ENCODE measurements around the gene ECE1.

ECE1 gene

GRCh38 chr1:21289700-21290545, at the start of gene ECE1:
Gene ECE1, minus strand, starts transcription at chr1:21290463. Its CDS starts 49 bp downstream, at chr1:21290414.
- peak; percentile 51 for DNase-seq (ENCODE audit: low read depth)

- DNase-seq (ENCODE audit: low read depth), result no peak
Measured at GRCh38 chr1:21339356-21340229, 49.3 kb upstream of the ECE1 start.

- DNase-seq (ENCODE audit: low read depth), result no peak
Measured at GRCh38 chr1:21338573-21339355, 48.5 kb upstream of the ECE1 start.

GRCh38 chr1:21337928-21338572, 47.8 kb upstream of the ECE1 start:
- DNase-seq (ENCODE audit: low read depth), result no peak

- no peak for DNase-seq (ENCODE audit: low read depth)
Measured at GRCh38 chr1:21337454-21337927, 47.2 kb upstream of the ECE1 start.

GRCh38 chr1:21337010-21337437, 46.8 kb upstream of the ECE1 start:
- DNase-seq (ENCODE audit: low read depth), result no peak

GRCh38 chr1:21335750-21336224, 45.5 kb upstream of the ECE1 start:
- no peak for DNase-seq (ENCODE audit: low read depth)

GRCh38 chr1:21335088-21335691, 44.9 kb upstream of the ECE1 start:
- no peak for DNase-seq (ENCODE audit: low read depth)

GRCh38 chr1:21334214-21335087, 44.2 kb upstream of the ECE1 start:
- DNase-seq (ENCODE audit: low read depth), result peak; percentile 94

- DNase-seq (ENCODE audit: low read depth), result no peak
Measured at GRCh38 chr1:21333824-21334213, 43.6 kb upstream of the ECE1 start.

GRCh38 chr1:21332554-21333311, 42.5 kb upstream of the ECE1 start:
- no peak for DNase-seq (ENCODE audit: low read depth)

- no peak for DNase-seq (ENCODE audit: low read depth)
Measured at GRCh38 chr1:21331752-21332478, 41.7 kb upstream of the ECE1 start.

- DNase-seq (ENCODE audit: low read depth), result no peak
Measured at GRCh38 chr1:21330544-21330943, 40.3 kb upstream of the ECE1 start.

- DNase-seq (ENCODE audit: low read depth), result no peak
Measured at GRCh38 chr1:21329209-21329844, 39.1 kb upstream of the ECE1 start.

GRCh38 chr1:21327566-21328323, 37.5 kb upstream of the ECE1 start:
- no peak for DNase-seq (ENCODE audit: low read depth)

GRCh38 chr1:21326861-21327344, 36.6 kb upstream of the ECE1 start:
- no peak for DNase-seq (ENCODE audit: low read depth)

Data from ELR (cell line).